Smooth muscle cell (in vitro differentiated cells): ENCODE measurements around the gene TMEM63B. TPM values are rescaled to one million over a fixed set of nuclear protein-coding genes. Genes with fewer than 3 reads are reported as not detected.

Experiments
- DNase-seq: peaks from one replicate; lab custom pipeline; 2025; ENCODE audit not compliant: unreplicated experiment; lab: John Stamatoyannopoulos, UW
- H2AFZ ChIP-seq: fragments of 200-600 bp; sonication (generic); 2 replicates; pipeline ENCODE4 v1.6.0; 2016; ENCODE audit warnings: antibody characterized with exemption, low read depth, mild to moderate bottlenecking
- H3F3A ChIP-seq: fragments of 200-600 bp; sonication (generic); 2 replicates; pipeline ENCODE4 v1.6.0; 2017; ENCODE audit warnings: antibody characterized with exemption, low read depth
- H3K27ac ChIP-seq: fragments of 200-600 bp; sonication (generic); 2 replicates; pipeline ENCODE4 v1.5.1; 2016; ENCODE audit warnings: low read depth, mild to moderate bottlenecking
- H3K27me3 ChIP-seq: fragments of 200-600 bp; sonication (generic); 2 replicates; pipeline ENCODE4 v1.6.1; 2016; ENCODE audit warnings: low read depth, mild to moderate bottlenecking
- H3K36me3 ChIP-seq: fragments of 200-600 bp; sonication (generic); 2 replicates; pipeline ENCODE4 v1.5.1; 2016; ENCODE audit warnings: low read depth
- H3K4me1 ChIP-seq: fragments of 200-600 bp; sonication (generic); 2 replicates; pipeline ENCODE4 v1.5.1; 2016; ENCODE audit warnings: low read depth
- H3K4me2 ChIP-seq: fragments of 200-600 bp; sonication (generic); 2 replicates; pipeline ENCODE4 v1.6.0; 2016; ENCODE audit warnings: mild to moderate bottlenecking
- H3K4me3 ChIP-seq: fragments of 200-600 bp; sonication (generic); 2 replicates; pipeline ENCODE4 v1.5.1; 2016; ENCODE audit warnings: mild to moderate bottlenecking
- H3K79me2 ChIP-seq: fragments of 200-600 bp; sonication (generic); 2 replicates; pipeline ENCODE4 v1.6.0; 2016; ENCODE audit warnings: low read depth, mild to moderate bottlenecking
- H3K9ac ChIP-seq: fragments of 200-600 bp; sonication (generic); 2 replicates; pipeline ENCODE4 v1.6.0; 2016; ENCODE audit warnings: low read depth
- H3K9me3 ChIP-seq: fragments of 200-600 bp; sonication (generic); replicated peaks from 2 replicates; pipeline ENCODE4 v1.5.1; 2016; ENCODE audit warnings: low read depth
- H4K20me1 ChIP-seq: fragments of 200-600 bp; sonication (generic); 2 replicates; pipeline ENCODE4 v1.6.0; 2016; ENCODE audit warnings: low read depth
- WGBS: methylation state at CpG from one replicate; pipeline ENCODE4 v1.1.7; 2016; ENCODE audit warnings: low lambda C conversion rate; 5-methylcytosine and 5-hydroxymethylcytosine counted together
- polyA plus RNA-seq: library from polyadenylated mRNA; unstranded; fragments of >200 nt; fragmentation: Nextera tagmentation; extraction: Ambion mirVana; gene quantifications from 2 replicates; pipeline ENCODE4 v1.2.1, GENCODE V29; 2016
- total RNA-seq: library from RNA; depleted of rRNA; stranded (reverse); fragments of >200 nt; gene quantifications from 2 replicates; pipeline ENCODE4 v1.2.3, GENCODE V29; 2014
- TF ChIP-seq, protein P1 (sequence below): fragments of 200-600 bp; sonication (generic); IDR thresholded peaks from 2 replicates; pipeline ENCODE4 v1.5.1; 2017; ENCODE audit warnings: borderline replicate concordance, mild to moderate bottlenecking, antibody characterized with exemption; ENCODE audit not compliant: insufficient read depth, poor library complexity, severe bottlenecking

Gene TMEM63B
- total and polyA plus RNA-seq, 2 experiments from 2014 or later = 10.8 to 21.2 TPM

DNA sequence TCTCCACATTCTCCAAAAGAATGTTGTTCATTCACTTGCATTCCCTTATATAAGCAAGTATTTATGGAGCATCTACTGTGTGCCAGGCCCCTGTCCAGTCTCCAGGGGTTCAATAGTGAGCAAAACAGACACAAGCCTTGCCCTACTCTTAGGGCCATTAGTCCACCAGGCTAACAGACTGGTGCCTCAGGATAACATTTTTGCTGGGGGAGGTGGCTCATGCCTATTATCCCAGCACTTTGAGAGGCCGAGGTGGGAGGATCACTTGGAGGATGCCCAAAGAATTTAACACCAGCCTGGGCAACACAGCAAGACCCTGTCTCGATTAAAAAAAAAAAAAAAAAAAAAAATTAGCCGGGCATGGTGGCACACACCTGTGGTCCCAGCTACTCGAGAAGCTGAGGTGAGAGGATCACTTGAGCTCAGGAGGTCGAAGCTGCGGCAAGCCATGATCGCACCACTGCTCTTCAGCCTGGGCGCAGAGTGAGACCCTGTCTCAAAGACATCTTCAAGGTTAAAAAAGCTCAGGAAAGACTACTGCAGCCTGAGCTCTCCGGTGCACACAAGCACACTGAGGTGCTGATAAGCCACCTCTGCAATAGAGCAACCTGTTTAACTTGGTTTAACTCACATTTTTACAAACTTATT, 51.2 kb downstream of the TMEM63B start:
- Histone ChIP-seq H3F3A (no peaks in the 10 kb centered on the region), H3K4me2 (no peak overlapping the region), H3K27ac (no peak overlapping the region), H3K4me3 (no peak overlapping the region), H3K36me3 (no peaks in the 10 kb centered on the region), H3K9me3 (no peaks in the 10 kb centered on the region), H3K4me1 (no peaks in the 10 kb centered on the region), H2AFZ (no peak overlapping the region), H3K9ac (no peak overlapping the region), H3K27me3 (no peaks in the 10 kb centered on the region), H4K20me1 (no peaks in the 10 kb centered on the region), H3K79me2 (no peaks in the 10 kb centered on the region)
- no peak for DNase-seq
- 90% methylated on average over 9 of the region's 9 CpGs for WGBS
- TF ChIP-seq, protein P1, sequence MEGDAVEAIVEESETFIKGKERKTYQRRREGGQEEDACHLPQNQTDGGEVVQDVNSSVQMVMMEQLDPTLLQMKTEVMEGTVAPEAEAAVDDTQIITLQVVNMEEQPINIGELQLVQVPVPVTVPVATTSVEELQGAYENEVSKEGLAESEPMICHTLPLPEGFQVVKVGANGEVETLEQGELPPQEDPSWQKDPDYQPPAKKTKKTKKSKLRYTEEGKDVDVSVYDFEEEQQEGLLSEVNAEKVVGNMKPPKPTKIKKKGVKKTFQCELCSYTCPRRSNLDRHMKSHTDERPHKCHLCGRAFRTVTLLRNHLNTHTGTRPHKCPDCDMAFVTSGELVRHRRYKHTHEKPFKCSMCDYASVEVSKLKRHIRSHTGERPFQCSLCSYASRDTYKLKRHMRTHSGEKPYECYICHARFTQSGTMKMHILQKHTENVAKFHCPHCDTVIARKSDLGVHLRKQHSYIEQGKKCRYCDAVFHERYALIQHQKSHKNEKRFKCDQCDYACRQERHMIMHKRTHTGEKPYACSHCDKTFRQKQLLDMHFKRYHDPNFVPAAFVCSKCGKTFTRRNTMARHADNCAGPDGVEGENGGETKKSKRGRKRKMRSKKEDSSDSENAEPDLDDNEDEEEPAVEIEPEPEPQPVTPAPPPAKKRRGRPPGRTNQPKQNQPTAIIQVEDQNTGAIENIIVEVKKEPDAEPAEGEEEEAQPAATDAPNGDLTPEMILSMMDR = no peak

DNA sequence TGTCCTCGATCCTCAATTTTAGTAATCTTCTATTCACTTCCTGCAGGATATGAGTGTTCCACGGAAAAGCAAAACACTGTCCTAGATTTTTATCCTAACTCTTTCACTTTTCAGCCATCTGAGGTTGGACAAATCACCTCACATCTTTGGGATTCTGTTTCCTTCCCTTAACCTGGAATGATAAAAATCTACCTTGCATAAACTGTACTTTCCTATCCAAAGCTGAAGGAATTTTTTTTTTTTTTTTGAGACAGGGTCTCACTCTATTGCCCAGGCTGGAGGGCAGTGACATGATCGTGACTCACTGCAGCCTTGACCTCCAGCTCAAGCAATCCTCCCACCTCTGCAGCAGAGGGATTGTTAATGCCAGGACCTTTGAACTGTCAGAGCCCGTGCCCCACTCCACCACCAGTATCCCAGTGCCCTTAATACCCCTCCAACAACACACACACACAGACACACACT, 51.8 kb downstream of the TMEM63B start:
- H3K4me1 ChIP-seq = no peaks in the 10 kb centered on the region
- H3K27me3 ChIP-seq = no peaks in the 10 kb centered on the region
- no peak overlapping the region for H3K4me3 ChIP-seq
- H3K9ac ChIP-seq = no peak overlapping the region
- no peak for DNase-seq
- H3K36me3 ChIP-seq = no peaks in the 10 kb centered on the region
- H3K79me2 ChIP-seq = no peaks in the 10 kb centered on the region
- no peaks in the 10 kb centered on the region for H4K20me1 ChIP-seq
- no peaks in the 10 kb centered on the region for H3F3A ChIP-seq
- no peak overlapping the region for H3K4me2 ChIP-seq
- H3K9me3 ChIP-seq = no peaks in the 10 kb centered on the region
- H2AFZ ChIP-seq = no peak overlapping the region
- no peak overlapping the region for H3K27ac ChIP-seq
- WGBS = 66% methylated on average over 4 of the region's 4 CpGs
- TF ChIP-seq, protein P1 = no peak

DNA sequence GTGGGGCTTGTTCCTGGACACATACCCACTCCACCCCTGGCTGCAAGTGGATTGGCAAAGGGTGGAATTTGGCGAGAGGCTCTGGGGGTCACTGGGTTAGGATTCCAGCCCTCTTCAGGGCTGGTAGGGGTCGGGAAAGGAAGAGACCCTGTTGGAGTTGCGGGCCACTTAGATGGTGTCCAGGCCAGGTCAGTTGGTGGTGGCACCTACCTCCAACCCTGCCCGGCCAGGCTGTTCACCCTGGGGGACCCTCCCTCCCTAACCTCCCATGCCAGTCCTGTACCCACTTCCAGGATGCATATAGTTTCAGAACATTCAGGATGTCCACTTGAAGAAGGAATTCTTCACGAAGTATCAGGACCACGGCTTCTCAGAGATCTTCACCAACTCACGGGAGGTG, 52.3 kb downstream of the TMEM63B start:
- H3K4me1 ChIP-seq = no peaks in the 10 kb centered on the region
- H3K27me3 ChIP-seq = no peaks in the 10 kb centered on the region
- no peak overlapping the region for H3K9ac ChIP-seq
- H4K20me1 ChIP-seq = no peaks in the 10 kb centered on the region
- H3K4me2 ChIP-seq = no peak overlapping the region
- DNase-seq = no peak
- no peak overlapping the region for H2AFZ ChIP-seq
- H3F3A ChIP-seq = no peaks in the 10 kb centered on the region
- no peak overlapping the region for H3K4me3 ChIP-seq
- TF ChIP-seq, protein P1 = no peak
- no peaks in the 10 kb centered on the region for H3K9me3 ChIP-seq
- no peaks in the 10 kb centered on the region for H3K36me3 ChIP-seq
- no peaks in the 10 kb centered on the region for H3K79me2 ChIP-seq
- H3K27ac ChIP-seq = no peak overlapping the region
- 89% methylated on average over 6 of the region's 7 CpGs for WGBS

DNA sequence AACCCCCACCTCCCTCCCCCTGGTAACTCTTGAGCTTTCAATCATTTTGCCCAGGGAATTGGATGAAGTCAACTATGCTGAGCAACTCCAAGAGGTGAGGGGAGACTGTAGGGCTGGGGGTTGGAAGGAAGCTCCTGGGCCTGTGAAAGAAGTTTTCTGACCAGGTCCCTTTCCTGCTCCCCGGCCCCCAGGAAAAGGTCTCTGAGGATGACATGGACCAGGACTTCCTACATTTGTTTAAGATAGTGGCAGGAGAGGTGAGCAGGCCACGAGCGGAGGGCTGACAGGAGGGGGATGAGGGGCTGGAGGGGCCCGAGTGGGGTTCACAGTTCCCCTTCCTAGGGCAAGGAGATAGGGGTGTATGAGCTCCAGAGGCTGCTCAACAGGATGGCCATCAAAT, 53.1 kb downstream of the TMEM63B start:
- Histone ChIP-seq H3K4me1 (peaks cover under 1% of the 10 kb centered on the region), H3K4me2 (no peak overlapping the region), H3K4me3 (no peak overlapping the region), H3K27me3 (no peaks in the 10 kb centered on the region), H3K9me3 (no peaks in the 10 kb centered on the region), H3F3A (no peaks in the 10 kb centered on the region), H3K79me2 (no peaks in the 10 kb centered on the region), H2AFZ (no peak overlapping the region), H3K9ac (no peak overlapping the region), H4K20me1 (no peaks in the 10 kb centered on the region), H3K27ac (no peak overlapping the region), H3K36me3 (no peaks in the 10 kb centered on the region)
- DNase-seq = no peak
- WGBS = 98% methylated on average over 4 of the region's 4 CpGs
- TF ChIP-seq, protein P1 = no peak
